Coronary artery (tissue), 2 donors: ENCODE data around the gene LRRC66.

Experiments
- DNase-seq: peaks from one replicate; pipeline ENCODE4 v3.0.0-alpha.2; 2017; ENCODE audit warnings: low spot score
- H3K27ac ChIP-seq, 2 donors: fragments of 200-600 bp; sonication (generic); one replicate each; pipeline ENCODE4 v1.5.1; 2016 to 2019
- H3K4me3 ChIP-seq: fragments of 200-600 bp; sonication (generic); 2 replicates; pipeline ENCODE4 v1.5.1; 2016; ENCODE audit warnings: mild to moderate bottlenecking, moderate library complexity
- TF ChIP-seq, protein P1 (sequence below): fragments of 200-600 bp; sonication (generic); IDR thresholded peaks from one replicate; pipeline ENCODE4 v1.5.1; 2019; ENCODE audit warnings: antibody characterized with exemption

Gene LRRC66

DNA sequence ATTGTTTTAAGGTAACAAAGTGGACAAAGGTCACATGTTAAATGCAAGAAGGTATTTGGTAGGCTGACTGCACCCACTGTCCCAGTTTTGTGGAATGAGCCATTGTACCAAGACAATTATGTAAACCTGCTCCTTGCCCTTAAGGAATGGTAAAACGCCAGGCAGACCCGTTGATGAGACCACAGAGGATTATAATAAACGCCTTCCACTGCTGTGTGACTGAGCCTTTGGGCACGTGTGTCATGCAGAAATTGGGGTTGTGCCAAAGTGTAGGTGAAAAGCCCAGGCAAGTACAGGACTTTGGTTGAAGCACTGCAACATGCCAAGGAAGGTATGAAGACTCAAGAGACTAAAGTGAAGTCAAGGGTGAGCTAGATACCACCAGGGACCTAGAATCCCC lies 59.7 kb downstream of the LRRC66 start:
- TF ChIP-seq, protein P1, sequence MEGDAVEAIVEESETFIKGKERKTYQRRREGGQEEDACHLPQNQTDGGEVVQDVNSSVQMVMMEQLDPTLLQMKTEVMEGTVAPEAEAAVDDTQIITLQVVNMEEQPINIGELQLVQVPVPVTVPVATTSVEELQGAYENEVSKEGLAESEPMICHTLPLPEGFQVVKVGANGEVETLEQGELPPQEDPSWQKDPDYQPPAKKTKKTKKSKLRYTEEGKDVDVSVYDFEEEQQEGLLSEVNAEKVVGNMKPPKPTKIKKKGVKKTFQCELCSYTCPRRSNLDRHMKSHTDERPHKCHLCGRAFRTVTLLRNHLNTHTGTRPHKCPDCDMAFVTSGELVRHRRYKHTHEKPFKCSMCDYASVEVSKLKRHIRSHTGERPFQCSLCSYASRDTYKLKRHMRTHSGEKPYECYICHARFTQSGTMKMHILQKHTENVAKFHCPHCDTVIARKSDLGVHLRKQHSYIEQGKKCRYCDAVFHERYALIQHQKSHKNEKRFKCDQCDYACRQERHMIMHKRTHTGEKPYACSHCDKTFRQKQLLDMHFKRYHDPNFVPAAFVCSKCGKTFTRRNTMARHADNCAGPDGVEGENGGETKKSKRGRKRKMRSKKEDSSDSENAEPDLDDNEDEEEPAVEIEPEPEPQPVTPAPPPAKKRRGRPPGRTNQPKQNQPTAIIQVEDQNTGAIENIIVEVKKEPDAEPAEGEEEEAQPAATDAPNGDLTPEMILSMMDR: no peak
- DNase-seq: no peak
- no peak overlapping the region for H3K27ac ChIP-seq
- no peak overlapping the region for H3K4me3 ChIP-seq

GRCh38 chr4:51958199-51958968 lies 61.8 kb downstream of the LRRC66 start:
- no peak overlapping the region for H3K27ac ChIP-seq
- DNase-seq: no peak
- no peak overlapping the region for H3K4me3 ChIP-seq
- TF ChIP-seq, protein P1: no peak
